HG02884 (cell line): Measurements from ENCODE around the gene HMGN4.
A peak's percentile ranks its signal among the peaks of the same experiment; 100 is the strongest.
"Not testable (repeated sequence)": the region's sequence is repeated elsewhere in the genome, so short reads cannot be mapped to it uniquely, and the experiment has no call there.

Experiments
- ATAC-seq: cut with Tn5 transposase; IDR thresholded peaks from one replicate; pipeline ENCODE4 v1.9.1; 2021; ENCODE audit warnings: mild to moderate bottlenecking, moderate library complexity; ENCODE audit not compliant: unreplicated experiment

Gene HMGN4

DNA sequence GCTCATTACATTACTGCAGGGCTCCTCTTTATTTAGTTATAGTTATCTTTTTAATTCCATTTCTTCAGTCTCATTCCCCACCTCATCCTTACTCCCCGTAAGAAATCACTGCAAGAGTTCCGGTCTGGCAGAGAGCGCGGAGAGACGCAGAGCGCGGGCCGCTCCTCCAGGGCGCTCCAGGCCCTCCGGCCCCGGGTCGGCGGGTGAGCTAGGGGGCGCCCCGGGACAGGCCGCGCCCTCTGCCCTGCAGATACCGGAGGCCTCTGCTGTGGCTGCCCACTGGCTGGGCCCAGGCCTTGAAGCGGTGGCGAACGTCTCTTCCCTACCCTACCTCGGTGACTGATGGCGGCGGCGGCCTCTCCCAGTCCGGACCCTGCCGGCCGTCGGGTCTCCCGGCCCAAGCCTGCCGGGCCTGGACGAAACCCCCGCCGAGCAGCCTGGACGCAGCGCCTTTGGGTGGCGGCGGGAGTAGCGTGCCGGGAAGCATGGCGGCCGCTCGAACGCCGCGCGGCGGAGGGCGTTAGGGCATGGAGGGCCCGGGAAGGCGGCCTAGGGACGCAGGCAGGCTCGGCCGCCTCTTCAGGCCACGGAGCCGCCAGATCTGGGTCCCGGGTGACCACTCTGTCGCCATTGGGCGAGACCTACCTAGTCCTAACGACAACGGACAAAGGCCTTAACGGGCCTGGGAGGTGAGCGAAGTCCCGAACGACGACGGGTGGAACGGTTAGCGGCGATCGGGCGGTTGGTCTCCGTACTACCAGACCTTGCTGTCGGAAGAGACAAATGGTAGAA, 16.4 kb upstream of the HMGN4 start:
- peak; percentile 82 for ATAC-seq

DNA sequence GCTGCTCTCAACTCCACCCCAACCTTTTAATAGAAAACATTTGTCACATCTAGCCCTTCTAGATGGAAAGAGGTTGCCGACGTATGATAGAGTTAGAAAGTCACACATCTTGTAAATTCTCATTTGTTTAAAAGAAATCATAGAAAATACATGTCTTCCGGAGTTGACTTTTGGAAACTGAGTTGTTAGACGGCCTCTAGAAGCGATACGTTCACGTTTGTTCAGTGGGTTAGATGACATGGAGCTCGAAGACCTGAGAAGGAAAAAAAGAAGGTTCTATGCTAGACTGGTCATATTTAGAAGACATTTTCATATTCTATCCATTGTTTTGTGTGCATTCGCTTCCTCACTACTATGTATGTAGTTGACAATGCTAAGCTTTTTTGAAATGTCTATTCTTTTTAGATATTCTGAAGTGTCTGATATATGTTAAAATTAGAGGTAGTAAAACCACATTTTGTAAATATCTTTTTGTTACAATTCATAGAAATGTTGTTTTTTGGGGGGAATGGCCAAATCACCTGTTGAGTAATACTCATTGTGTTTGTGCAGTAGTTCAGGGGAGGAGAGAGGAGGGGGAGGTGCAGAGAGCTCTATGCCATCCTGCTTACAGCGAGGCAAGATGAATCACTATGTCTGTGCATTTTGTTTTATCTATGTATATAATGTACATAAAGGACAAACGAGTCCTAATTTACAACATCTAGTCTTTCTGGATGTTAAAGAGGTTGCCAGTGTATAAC, 15.5 kb upstream of the HMGN4 start:
- ATAC-seq: not testable (repeated sequence)

DNA sequence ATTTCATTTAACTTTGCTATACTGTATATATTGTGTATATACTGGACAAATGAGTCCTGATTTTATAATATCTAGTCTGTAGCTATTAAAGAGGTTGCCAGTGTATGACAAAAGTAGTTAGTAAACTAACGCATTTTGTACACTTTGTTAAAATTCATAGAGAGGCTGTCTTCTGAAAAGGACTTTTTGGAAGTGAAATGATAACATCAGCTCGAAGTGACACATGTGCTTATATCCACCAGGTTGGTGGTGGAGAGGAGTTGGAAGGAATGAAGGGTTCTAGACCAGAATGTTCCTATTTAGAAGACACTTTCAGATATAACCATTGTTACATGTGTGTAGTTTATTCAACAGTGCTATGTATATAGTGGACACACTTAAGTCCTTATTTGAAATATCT, 13.9 kb upstream of the HMGN4 start:
- not testable (repeated sequence) for ATAC-seq

DNA sequence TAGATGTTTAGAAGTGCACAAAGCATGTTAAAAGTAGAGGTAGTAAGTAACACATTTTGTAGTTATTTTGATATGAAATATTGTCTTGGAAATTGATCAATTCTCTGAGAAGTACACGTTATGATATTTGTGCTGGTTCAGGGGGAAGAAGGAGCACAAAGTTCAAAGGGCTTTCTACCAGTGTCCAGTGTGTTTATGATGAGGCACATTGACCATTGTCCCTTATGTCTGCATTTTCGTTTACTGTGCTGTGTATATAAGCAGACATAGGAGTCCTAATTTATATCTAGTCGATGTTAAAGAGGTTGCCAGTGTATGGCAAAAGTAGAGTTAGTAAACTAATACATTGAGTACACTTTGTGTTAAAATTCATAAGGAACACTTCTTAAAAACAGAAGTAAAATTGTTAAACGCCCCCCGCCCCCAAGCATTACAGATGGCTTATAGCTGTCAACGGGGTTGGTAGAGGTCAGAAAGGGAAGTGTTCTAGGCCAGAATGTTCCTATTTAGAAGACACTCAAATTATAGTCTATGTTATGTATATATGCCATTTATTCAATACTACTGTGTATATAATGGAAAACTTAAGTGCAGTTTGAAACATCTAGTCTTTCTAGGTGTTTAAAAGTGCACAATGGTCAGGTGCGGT, 13.3 kb upstream of the HMGN4 start:
- no peak for ATAC-seq

DNA sequence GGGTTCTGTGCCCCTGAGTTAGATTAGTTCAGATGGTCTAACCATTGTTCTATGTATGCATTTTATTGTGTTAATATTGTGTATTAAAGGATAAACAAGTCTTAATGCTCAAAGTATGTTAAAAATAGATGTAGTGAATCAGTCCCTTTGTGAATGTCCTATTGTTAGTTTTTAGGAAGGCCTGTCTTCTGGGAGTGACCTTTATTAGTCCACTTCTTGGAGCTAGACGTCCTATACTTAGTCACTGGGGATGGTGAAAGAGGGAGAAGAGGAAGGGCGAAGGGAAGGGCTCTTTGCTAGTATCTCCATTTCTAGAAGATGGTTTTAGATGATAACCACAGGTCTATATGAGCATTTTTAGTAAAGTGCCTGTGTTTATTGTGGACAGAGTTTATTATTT, 12.3 kb upstream of the HMGN4 start:
- no peak for ATAC-seq

DNA sequence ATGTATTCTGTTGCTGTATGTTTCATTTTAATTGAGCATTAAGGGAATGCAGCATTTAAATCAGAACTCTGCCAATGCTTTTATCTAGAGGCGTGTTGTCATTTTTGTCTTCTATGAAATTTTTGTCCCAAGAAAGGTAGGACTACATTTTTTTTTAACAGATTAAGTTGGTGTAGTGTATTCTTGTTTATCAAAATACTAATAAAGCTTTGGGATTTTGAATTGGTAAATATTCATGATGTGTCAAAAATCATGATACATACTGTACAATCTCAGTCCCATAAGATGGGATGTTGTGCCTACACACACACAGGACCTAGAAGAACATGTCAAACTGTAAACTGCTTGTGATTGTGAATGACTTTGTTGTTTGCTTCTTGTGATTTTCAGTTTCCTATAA, 11.2 kb upstream of the HMGN4 start:
- ATAC-seq: no peak

DNA sequence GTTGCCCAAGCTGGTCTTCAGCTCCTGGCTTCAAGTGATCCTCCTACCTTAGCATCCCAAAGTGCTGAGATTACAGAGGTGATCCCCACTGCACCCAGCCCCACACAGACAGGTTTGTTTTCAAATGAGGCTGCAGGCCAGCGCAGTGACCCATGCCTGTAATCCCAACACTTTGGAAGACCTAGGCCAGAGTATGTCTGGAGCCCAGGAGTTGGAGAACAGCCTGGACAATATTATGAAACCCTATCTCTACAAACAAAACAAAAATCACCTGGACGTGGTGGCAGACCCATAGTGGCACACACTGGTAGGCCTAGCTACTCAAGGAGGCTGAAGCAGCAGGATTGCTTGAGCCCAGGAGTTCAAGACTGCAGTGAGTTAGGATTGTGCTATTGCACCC, 8.0 kb upstream of the HMGN4 start:
- ATAC-seq: no peak

DNA sequence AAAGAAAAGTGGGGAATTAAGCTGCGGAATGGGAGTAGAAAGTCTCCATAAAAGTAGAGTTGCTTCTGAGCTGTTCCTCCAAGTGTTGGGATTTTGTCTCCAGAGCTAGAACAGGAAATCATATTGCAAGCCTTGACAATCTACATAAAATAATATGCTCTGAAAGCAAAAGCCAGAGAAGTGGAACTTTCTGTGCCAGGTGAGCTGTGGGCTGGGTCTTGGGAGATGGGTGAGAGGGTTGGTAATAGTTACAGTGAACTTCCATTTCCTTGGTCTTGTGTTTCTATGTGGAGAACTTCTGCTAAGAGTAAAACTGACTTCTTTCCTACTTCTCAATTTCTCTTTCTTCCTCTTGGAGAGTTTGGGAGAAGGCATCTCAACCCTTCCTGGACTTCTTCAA, 6.3 kb upstream of the HMGN4 start:
- no peak for ATAC-seq

DNA sequence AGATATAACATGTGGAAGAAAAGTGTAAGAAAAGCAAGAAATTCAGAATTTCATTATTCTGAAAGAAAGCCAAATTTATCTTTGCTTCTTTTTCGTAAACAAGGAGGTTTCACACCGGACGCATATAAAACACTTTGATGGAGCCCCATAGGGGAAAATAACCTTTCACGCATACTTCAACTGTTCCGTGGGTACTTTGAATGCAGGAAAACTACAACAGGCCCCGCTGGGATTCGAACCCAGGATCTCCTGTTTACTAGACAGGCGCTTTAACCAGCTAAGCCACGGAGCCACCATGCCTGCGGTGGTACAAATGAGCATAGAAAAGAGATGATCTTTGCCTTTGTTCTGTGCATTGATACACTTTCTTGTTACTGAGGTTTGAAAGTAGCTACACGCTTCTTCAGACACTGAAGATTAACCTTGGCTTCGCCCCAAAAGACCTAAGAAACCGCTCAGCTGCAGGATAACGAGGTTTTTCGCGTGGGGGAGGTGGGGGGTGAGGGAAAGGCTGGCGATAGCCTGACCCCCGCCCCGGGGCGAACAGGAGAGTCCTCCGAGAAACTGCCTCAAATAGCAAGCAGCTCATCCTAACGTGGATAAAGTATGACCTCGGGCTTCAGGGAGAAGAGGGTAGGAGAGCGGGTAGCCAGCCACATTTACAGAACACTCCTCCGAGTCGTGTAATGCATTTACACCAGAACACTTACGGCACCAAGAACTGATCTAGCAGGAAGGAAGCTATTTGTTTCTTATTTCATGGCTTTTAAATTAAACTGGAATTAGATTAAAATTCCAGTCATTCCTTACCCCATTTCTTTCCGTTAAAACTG, 5.3 kb upstream of the HMGN4 start:
- peak; percentile 41 for ATAC-seq

DNA sequence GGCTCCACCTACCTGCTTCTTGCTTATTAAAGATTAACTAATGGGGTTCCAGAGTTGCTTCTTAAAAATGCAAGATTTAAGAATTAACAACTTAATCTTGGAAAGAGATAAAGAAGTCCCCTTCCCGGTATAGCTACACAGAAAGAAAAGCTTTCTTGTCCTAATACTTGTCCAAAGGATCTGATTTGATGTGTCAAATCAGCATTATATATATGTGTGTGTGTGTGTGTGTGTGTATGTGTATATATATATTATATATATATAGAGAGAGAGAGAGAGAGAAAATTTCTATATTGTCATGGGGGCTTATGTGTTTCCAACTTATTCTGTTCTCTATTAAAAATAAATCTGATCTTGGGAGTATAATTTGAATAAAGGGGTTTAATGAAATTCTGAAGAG, 4.6 kb upstream of the HMGN4 start:
- no peak for ATAC-seq

DNA sequence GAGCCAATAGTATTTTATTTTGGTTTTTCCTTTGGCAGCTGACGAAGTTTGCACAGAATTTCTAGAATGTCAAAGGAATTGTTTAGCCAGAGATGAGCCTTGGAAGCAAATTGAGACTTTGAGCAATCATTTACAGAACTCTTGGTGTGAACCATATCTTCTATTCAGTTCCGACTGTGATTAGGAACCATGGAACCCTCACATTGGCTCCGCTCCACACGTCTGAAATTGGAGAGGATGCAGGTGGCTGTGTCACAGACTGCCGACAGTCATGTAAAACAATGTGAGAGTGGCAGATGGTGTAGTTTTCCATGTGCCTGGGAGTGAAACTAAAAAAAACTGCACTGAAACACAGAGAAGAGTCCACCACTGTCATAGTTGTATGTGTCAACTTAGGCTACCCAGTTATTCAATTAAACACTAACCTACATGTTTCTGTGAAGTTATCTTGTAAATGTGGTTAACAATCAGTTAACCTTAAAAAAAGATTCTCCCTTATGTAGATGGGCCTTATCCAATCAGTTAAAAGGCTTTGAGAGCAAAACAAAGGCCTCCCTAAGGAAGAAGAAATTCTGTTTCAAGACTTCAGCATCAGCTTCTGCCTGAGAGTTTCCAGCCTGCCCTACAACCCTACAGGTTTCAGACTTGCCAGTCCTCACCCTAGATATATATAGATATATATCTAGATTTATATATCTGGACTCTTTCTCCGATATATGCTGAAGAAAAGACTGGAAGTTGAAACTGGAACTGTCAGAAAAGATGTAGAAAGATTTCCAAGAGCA, 3.3 kb upstream of the HMGN4 start:
- no peak for ATAC-seq

DNA sequence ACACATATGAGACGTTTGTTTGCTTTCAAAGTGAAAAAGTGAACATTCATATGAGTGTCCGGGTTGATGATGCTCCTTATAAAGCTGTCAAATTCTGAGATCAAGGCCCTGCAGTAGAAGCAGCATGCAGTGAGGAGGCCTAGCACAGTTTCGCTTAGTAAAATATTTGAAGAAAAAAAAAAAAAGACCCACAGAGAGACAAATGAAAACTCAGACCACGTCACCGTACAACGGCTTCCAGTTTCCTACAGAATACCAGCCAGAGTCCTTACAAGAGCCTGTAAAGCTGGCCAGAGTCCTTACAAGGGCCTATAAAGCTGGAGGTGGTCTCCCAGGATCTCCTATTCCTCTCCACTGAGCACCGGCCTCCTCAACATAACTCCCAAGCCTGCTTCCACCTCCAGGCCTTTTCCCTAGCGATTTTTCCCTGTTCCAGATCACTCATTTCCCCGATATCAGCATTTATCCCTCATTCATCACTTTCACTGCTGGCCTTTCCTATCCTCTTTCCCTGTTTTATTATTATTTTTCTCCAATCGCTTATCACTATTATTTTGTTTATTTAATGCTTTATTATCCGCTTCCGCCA, 1.5 kb upstream of the HMGN4 start:
- ATAC-seq: no peak

DNA sequence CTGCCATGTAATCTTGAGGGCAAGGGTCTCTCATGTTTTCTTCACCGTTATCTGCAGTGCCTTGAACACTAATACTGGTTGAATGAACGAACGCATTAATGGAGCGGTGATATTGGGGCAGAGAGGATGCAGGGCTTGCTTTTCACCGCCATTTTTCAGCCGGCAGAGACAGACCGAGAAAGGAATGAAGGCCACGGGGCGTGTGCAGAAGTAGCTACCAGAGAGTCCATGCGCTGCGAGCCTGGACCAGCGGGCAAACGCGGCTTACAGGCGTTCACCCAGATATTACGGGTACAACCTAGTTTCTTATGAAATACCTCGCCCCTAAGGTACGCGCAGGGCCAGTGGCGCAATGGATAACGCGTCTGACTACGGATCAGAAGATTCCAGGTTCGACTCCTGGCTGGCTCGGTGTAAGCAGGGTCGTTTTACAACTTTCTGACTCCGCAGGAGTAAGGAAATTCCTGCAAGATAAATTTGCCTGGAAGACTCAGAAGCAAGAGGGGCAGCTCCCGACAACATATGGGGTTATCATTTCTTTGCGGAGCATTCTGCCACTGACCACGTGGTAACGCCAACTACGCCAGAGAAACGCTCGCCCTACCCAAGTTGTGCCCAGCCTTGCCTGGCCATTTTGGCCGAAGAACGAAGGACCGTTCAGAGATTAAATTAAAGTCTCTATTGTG, 863 bp upstream of the HMGN4 start:
- ATAC-seq: peak; percentile 39

DNA sequence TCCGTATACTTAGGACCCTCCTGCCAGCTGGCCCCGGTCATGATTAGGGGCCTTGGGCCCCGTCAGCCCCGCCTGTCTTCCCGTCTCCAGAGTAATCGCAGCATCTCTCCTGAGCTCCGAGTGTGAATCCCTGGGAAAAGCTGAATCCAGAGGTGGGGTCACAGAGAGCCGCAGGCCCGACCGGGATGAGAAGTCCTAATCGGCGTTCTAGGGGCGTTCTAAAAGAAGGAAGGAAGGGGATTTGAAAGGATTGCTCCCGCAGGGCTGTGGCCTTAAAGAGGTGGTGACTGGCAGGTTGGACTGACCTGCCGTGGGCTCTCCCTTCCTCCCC, 371 bp downstream of the HMGN4 start:
- ATAC-seq: no peak

DNA sequence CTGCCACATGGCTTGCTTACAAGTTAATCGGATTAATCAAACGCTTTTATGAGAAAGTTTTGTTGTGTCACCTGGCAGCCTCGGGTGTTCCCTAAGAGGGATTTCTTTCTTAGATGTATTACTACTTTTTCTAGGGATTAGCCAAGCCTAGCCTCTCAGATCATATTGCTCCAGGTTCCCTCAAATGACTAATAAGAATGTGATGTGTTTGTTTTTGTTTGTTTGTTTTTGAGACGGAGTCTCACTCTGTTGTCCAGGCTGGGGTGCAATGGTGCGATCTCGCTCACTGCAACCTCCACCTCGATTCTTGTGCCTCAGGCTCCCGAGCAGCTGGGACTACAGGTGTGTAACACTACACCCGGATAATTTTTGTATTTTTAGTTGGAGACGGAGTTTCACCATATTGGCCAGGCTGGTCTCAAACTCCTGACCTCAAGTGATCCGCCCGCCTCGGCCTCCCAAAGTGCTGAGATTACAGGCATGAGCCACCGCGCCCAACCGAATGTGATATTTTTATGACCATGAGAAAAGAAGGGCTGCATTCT, 977 bp downstream of the HMGN4 start:
- no peak for ATAC-seq

DNA sequence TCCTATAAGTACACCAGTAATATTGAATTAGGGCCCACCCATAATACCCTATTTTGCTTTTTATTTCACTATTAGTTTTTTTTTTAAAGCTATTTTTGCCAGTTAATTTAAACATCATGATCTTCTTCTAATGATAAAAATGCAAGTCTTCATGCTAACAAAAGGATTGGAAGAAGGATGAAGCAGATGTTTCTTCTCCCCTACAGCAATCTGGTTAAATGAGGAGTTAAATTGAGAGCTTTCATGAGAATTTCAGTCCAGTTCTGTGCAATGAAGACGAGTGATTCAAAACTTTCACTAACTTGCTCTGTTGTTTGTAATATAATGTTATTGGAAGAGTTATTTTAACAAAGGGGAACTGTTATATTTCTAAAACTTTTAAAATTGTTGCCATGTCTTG, 3.4 kb downstream of the HMGN4 start:
- ATAC-seq: no peak

DNA sequence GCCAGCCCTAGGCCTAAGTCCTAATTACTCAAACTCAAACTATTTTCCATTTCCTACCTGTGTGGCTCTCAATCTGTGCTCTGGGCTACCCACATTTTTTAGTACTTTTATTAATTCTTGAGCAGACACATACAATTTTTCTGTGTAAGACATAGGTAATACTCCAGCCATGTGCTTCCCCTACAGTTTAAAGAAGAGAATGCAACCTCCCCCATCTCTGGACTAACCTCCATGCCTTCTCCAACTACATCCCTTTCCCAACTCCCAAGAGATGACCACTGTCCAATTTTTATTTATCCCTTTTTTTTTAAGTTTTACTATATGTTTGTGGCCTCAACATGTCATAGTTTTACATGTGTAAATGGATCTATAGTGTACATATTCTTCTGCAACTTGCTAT, 5.8 kb downstream of the HMGN4 start:
- ATAC-seq: no peak

DNA sequence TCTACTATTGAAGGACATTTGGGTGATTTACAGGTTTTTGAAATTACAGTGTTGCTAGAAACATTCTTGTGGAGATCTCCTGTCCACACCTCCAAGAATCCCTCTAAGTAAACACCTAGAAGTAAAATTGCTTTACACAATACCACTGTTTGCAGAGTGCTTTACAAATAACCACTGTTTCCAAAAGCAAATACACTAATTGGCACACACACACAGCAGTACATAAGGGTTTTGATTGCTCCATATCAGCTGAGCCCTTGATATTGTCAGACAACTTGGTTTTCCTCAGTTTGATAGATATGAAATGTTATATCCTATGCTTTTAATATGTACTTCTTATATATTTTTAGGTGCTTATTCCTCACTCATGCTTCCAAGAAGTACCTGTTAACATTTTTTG, 6.3 kb downstream of the HMGN4 start:
- ATAC-seq: no peak

DNA sequence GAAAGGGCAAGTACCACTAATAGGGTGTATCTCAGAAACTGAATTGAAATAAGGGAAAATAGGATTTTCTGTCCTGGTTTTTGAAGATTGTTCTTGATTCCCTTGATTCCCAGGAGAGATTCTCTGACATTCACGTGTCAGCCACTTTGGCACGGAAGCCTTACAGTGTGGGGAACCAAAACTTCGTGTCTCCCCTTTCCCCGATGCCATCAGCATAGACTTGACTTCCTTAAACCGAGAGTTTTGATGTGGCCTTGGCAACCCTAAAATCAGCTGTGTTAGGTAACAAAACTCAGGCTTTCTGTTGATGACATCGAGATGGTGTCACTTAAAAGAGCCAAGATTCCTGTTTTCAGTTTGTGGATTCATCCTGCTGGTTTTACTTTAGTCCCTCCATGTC, 7.5 kb downstream of the HMGN4 start:
- ATAC-seq: no peak
